M059J (cell line): ENCODE data around the gene HIP1R. TPM values are rescaled to one million over a fixed set of nuclear protein-coding genes. Genes with fewer than 3 reads are reported as not detected.

Experiments used
- DNase-seq: peaks from one replicate; pipeline ENCODE4 v3.0.0-alpha.2; 2012; ENCODE audit warnings: low read depth
- total RNA-seq: library from RNA; depleted of rRNA; stranded (reverse); fragments of >200 nt; shearing (Covaris generic); gene quantifications from 2 replicates; pipeline ENCODE4 v1.2.3, GENCODE V29; 2014

Gene HIP1R
- total RNA-seq, 1 experiment from 2014 or later = 18.3 TPM

GRCh38 chr12:122847921-122848421, 12.7 kb downstream of the HIP1R start:
- DNase-seq = no peak

GRCh38 chr12:122848471-122849351, 13.5 kb downstream of the HIP1R start:
- DNase-seq = no peak

GRCh38 chr12:122849352-122850047, 14.2 kb downstream of the HIP1R start:
- DNase-seq = no peak

GRCh38 chr12:122850048-122850445, 14.8 kb downstream of the HIP1R start:
- no peak for DNase-seq

GRCh38 chr12:122850695-122851350, 15.6 kb downstream of the HIP1R start:
- peak; percentile 77 for DNase-seq

GRCh38 chr12:122851820-122852219, 16.6 kb downstream of the HIP1R start:
- peak; percentile 90 for DNase-seq

GRCh38 chr12:122852336-122853275, 17.3 kb downstream of the HIP1R start:
- DNase-seq = no peak

- no peak for DNase-seq
Measured at GRCh38 chr12:122853582-122854245, 18.5 kb downstream of the HIP1R start.

GRCh38 chr12:122854554-122854953, 19.3 kb downstream of the HIP1R start:
- DNase-seq = no peak

GRCh38 chr12:122855071-122855829, 20.0 kb downstream of the HIP1R start:
- DNase-seq = no peak

GRCh38 chr12:122855928-122856831, 20.9 kb downstream of the HIP1R start:
- no peak for DNase-seq

- no peak for DNase-seq
Measured at GRCh38 chr12:122856999-122857671, 21.9 kb downstream of the HIP1R start.

- DNase-seq = no peak
Measured at GRCh38 chr12:122858171-122858570, 22.9 kb downstream of the HIP1R start.

- DNase-seq = no peak
Measured at GRCh38 chr12:122858591-122859302, 23.5 kb downstream of the HIP1R start.

GRCh38 chr12:122859303-122860039, 24.2 kb downstream of the HIP1R start:
- no peak for DNase-seq

GRCh38 chr12:122860040-122860853, 25.0 kb downstream of the HIP1R start:
- DNase-seq = peak; percentile 70
